Mucosa of stomach (tissue), 1 donor: ENCODE measurements around the gene CCDC86.

Experiments
- H3K27me3 ChIP-seq: one replicate; pipeline ENCODE4 v1.7.0; 2013; ENCODE audit warnings: mild to moderate bottlenecking, low read length; ENCODE audit not compliant: control insufficient read depth, insufficient read depth
- H3K36me3 ChIP-seq: one replicate; pipeline ENCODE4 v1.7.0; 2013; ENCODE audit warnings: low read length; ENCODE audit not compliant: control insufficient read depth, insufficient read depth
- H3K4me1 ChIP-seq: one replicate; pipeline ENCODE4 v1.7.0; 2013; ENCODE audit warnings: mild to moderate bottlenecking, low read length; ENCODE audit not compliant: control insufficient read depth, insufficient read depth
- H3K4me3 ChIP-seq: one replicate; pipeline ENCODE4 v1.7.0; 2013; ENCODE audit warnings: low read length
- H3K9ac ChIP-seq: one replicate; pipeline ENCODE4 v1.7.0; 2013; ENCODE audit warnings: mild to moderate bottlenecking, low read length, moderate library complexity
- H3K9me3 ChIP-seq: one replicate; pipeline ENCODE4 v1.7.0; 2013; ENCODE audit warnings: mild to moderate bottlenecking, low read length, moderate library complexity; ENCODE audit not compliant: control insufficient read depth
- donor health status: Pancreatic carcinoma.

Gene CCDC86

DNA sequence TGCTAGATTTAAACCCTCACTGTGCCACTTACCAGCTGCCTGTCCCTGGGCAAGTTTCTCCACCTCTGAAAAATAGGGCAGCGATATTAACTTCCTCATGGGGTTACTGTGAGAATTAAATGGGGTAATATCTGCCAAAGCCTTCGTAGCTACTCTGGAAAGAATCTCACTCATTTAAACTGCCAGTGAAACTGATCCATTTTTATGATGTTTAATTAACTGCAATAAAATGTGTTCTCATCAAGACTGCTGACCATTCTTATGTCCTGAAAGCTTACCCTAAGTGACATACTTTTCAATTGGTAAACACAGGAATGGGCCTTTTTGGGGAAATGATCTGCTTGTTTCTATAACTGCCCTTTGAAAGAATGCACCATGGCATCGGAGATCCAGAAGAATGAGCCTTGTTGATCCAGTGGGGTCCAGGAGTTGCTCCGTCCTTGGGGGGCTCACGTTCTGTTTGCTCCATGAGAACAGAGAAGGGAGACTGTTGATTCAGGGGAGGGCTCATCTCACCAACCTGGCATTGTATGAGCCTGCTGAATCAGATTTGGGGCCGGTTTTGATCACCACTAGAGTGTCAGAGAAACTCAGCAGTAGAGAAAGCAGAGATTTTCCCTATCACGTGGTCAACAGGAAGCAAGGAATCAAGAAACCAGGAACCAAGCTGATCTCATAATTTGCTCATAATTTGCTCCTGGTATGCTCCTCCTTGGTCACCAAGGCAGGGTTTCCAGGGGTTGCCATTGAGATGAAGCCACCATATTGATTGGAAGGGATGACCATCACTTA, 7.0 kb upstream of the CCDC86 start:
- H3K27me3 ChIP-seq = no peaks in the 10 kb centered on the region
- no peaks in the 10 kb centered on the region for H3K36me3 ChIP-seq
- H3K9ac ChIP-seq = no peak overlapping the region
- no peak overlapping the region for H3K4me3 ChIP-seq
- no peaks in the 10 kb centered on the region for H3K4me1 ChIP-seq
- no peaks in the 10 kb centered on the region for H3K9me3 ChIP-seq

DNA sequence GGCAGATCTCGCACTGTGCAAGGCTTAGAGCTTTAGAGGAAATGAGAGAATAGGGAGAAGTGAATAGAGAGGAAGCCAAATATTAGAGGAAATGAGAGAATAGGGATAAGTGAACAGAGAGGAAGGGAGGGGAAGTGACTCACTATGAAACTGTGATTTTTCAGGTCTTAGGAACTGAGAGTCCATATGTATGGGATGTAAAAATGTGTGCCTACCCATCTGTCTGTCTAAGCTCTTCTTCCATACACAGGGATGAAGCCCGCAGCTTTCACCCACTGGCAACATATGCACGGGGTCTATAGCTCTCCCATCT, 6.4 kb upstream of the CCDC86 start:
- Histone ChIP-seq H3K36me3 (no peaks in the 10 kb centered on the region), H3K9ac (no peak overlapping the region), H3K4me3 (no peak overlapping the region), H3K27me3 (no peaks in the 10 kb centered on the region), H3K4me1 (no peaks in the 10 kb centered on the region), H3K9me3 (no peaks in the 10 kb centered on the region)

DNA sequence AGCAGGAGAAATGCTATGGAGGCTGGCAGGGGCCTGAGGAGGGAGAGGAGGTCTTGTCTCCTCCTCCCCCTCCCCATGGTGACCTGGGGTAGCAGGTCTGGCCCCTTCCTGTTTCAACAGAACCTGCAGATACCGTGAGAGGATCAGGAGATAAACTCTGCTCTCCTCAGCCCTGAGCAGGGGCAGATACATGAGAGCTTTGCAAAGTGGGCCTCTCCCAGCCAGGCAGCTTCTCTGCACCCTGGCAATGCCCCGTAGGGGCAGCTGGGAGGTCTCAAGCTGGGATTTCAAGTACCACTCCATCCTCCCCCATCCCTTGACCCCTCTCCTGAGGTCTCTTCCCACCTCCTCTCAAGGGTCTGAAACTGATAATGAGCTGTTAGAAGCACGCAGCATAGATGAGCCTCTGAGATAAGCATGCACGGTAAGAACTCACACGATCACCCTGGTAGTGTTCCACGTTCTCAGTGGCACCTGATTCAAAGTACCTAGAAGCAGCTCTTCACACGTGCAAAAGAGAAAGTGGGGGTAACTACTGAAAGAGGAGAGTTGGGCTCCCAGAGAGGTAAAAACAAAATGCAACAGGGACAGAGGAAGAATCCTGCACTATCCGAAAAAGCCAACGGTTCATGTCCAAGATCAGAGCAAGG, 4.9 kb upstream of the CCDC86 start:
- no peak overlapping the region for H3K9ac ChIP-seq
- no peak overlapping the region for H3K4me3 ChIP-seq
- peaks cover 7% of the 10 kb centered on the region for H3K4me1 ChIP-seq
- no peaks in the 10 kb centered on the region for H3K36me3 ChIP-seq
- H3K9me3 ChIP-seq = no peaks in the 10 kb centered on the region
- no peaks in the 10 kb centered on the region for H3K27me3 ChIP-seq

DNA sequence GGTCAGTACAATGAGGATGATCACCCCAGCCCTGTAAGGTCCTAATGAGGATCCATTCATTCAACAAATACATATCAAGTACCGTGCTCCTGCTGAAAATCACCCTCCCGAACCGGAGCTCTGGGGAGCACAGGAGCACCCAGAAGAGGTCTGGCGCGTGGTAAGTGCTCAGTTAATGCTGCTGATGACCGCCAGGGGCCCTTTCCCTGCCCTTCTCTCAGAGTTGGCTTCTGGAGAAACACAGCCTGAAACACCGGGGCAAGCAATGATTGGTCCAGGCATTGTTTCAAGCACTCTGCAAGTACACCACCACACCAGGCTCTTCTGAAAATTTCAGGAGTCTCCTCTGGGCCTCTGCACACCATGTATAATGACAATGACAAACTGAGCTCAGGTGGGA, 3.8 kb upstream of the CCDC86 start:
- H3K4me1 ChIP-seq = peaks cover 13% of the 10 kb centered on the region

DNA sequence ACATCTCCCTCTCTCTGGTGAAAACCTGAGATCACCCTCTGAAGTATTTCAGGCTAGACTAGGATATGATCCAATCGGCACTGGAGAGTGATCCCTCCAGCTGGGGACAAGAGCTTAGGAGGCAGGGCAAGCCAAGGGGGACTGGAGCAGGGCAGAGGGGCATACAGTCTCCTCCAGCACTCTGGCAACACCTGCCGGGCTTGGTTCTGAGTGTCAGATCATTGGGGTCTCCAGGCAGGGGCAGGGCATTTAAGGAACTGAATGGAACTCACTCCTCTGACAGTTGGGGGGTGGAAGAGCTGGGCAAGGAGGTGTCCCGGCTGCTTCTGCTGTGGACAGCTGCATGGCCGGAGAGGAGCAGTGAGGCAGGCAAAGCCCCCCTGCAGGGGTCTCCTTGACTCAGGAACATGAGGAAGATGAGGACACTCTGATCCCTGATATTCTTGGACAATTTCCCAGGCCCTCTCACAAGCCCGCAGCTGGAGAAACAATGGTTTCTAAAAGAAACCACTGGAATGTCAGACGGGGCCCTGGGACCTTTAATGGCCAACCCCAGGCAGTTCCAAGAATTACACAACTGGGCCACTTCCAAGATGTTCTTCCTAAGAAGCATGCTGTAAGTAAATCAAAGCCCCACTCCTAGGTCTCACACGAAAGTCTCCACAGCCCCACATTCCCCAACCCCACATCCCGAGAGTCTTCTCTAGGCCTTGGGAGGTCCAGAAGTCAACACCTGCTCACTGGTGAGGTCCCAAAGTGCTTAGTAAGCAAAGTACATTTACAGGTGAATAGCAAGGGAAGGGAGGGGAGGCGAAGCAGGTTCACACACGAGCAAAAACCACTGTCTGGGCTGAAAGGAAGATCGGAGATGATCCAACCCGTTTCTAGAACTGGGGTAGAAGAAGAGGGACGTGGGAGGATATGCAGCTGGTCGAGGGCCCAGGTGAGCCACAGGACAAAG, 1.2 kb upstream of the CCDC86 start:
- Histone ChIP-seq H3K4me3 (peak overlapping the region; percentile 81), H3K9ac (peak overlapping the region; percentile 80), H3K27me3 (no peaks in the 10 kb centered on the region)

More for the DNA sequence above, 3.8 kb upstream of the CCDC86 start:
- no peaks in the 10 kb centered on the region for H3K9me3 ChIP-seq
- no peak overlapping the region for H3K4me3 ChIP-seq
- H3K36me3 ChIP-seq = no peaks in the 10 kb centered on the region
- no peak overlapping the region for H3K9ac ChIP-seq
- no peaks in the 10 kb centered on the region for H3K27me3 ChIP-seq

DNA sequence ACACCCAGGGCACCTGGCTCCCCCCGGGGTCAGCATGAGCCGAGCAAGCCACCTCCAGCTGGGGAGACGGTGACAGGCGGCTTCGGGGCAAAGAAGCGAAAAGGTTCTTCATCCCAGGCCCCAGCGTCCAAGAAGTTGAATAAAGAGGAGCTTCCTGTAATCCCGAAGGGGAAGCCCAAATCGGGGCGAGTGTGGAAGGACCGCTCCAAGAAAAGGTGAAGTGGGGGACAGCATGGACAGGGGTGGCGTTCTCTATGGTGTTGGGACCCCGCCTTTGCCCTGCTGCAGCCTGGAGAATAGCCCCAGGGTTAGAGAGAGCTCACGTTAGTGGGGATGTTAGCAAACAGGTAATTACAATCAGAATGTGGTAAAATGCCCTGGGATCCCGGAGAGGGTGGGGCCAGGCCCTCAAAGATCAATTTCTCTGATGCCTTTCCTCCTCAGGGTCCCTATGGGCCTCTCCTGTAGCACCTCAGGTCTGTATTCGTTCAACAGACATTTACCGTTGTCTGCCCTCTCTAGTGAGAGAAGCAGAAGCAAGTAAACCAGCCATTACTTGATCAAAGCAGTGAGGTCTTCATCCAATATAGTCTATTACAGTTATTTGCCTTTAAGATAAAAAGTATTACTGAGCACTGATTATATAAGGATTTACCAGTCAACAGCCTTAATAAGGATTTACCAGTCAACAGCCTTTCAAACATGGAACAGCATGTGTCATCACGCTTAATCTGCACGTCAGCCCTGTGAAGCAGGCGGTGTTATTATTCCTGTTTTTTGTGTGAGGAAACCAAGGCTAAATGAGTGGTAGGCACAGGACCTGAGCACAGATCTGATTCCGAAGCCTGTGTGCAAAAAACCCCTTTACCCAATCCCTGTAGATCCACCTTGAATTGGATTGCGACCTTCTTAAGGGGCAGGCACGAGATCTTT, 1.0 kb downstream of the CCDC86 start:
- no peaks in the 10 kb centered on the region for H3K36me3 ChIP-seq
- peak overlapping the region; percentile 81 for H3K4me3 ChIP-seq
- H3K4me1 ChIP-seq = peaks cover 32% of the 10 kb centered on the region
- peak overlapping the region; percentile 80 for H3K9ac ChIP-seq
- H3K9me3 ChIP-seq = no peaks in the 10 kb centered on the region
- H3K27me3 ChIP-seq = no peaks in the 10 kb centered on the region

More for the DNA sequence above, 1.2 kb upstream of the CCDC86 start:
- H3K9me3 ChIP-seq = no peaks in the 10 kb centered on the region
- no peaks in the 10 kb centered on the region for H3K36me3 ChIP-seq
- peaks cover 32% of the 10 kb centered on the region for H3K4me1 ChIP-seq

DNA sequence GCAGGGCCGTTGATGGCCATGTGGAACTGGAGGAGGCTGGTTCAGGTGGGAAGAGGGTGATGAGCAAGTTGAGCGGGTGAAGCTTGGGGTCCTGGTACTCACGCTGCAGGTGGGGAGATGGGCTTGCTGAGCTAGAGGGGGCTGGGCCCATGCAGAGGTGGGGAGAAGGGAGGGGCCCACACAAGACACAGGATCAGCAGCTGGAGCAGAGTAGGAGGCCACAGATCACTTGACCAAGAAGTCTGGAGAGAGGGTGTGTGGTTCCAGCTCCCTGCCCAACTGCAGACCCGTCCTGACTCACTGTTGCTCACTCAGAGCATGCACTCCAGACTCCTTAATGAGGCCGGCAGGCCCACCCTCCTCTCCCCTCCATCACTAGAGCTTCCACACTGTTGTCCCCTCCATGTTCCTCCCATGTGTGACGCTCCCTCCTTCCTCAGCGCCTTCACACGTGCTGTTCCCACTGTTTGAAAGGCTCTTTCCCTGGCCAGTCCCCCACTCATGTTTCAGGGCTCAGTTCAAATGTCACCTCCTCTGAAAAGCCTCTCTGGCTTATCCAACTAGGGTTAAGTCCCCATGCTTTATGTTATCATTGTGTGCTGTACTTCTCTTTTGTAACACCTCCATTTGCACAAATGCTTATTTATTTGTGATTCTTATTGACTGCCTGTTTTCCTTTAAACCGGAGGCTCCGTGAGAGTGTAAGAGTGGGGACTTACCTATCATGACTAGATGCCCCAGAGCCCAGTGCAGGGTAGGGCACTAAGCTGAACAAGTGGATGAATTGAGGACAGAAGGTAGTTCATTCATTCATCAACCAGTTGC, 2.3 kb downstream of the CCDC86 start:
- H3K27me3 ChIP-seq = no peaks in the 10 kb centered on the region
- no peak overlapping the region for H3K4me3 ChIP-seq
- H3K9me3 ChIP-seq = no peaks in the 10 kb centered on the region
- H3K4me1 ChIP-seq = peaks cover 32% of the 10 kb centered on the region
- peak overlapping the region; percentile 80 for H3K9ac ChIP-seq
- peaks cover 3% of the 10 kb centered on the region for H3K36me3 ChIP-seq

DNA sequence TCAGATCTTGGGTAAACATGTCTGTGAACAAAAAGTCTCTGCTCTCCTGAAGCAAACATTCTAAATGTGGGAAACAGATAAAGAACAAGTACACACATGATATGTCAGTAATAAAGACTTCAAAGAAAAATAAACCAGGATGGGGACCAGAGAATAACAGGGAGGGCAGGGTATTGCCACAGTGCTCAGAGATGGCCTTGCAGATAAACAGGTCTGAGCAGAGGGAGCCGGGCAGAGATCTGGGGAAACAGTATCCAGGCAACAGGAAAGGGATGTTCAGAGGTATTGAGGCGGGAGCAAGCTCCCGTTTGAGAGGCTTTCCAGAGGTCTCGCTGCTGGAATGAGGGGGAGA, 2.9 kb downstream of the CCDC86 start:
- no peak overlapping the region for H3K4me3 ChIP-seq
- H3K36me3 ChIP-seq = peaks cover 6% of the 10 kb centered on the region
- no peaks in the 10 kb centered on the region for H3K9me3 ChIP-seq
- peaks cover 32% of the 10 kb centered on the region for H3K4me1 ChIP-seq
- H3K27me3 ChIP-seq = no peaks in the 10 kb centered on the region
- H3K9ac ChIP-seq = no peak overlapping the region

DNA sequence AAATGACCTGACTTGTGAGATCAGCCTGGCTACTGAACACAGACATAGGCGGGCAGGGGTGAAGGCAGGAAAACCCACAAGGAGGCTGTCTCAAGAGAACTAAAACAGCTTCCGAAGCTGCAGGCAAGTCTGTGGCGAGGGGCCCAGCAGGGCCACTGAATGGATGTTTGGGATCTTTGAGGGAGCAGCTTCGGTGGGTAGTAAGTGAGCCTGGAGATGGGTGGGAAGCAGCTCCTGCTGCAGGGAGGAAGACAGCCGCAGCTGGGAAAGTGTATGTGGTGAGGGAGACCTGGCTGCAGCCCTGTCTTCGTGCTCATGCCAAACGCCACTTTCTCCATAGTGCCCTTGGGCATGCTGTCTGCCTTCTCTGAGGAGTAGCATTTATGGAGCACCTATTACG, 3.4 kb downstream of the CCDC86 start:
- Histone ChIP-seq H3K36me3 (peaks cover 7% of the 10 kb centered on the region), H3K27me3 (no peaks in the 10 kb centered on the region), H3K4me3 (no peak overlapping the region), H3K9ac (no peak overlapping the region), H3K9me3 (no peaks in the 10 kb centered on the region), H3K4me1 (peaks cover 32% of the 10 kb centered on the region)

DNA sequence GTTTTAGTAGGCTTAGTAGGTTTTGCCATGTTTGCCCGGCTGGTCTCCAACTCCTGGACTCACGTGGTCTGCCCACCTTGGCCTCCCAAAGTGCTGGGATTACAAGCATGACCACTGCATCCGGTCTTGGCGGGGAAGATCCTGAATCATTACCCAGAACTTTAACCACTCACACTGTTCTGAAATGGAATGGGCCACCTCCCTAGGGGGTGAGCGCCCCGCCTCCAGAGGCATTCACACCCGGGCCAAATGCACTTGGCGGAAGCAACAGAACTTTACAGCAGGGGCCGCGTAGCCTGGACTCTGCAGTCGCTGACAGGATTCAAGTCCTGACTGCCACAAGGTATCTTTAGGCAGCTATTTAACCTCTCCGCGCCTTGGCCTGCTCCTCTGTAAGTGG, 5.4 kb downstream of the CCDC86 start:
- peaks cover 11% of the 10 kb centered on the region for H3K36me3 ChIP-seq
- H3K9ac ChIP-seq = no peak overlapping the region
- no peaks in the 10 kb centered on the region for H3K9me3 ChIP-seq
- peaks cover 35% of the 10 kb centered on the region for H3K4me1 ChIP-seq
- no peaks in the 10 kb centered on the region for H3K27me3 ChIP-seq
- H3K4me3 ChIP-seq = no peak overlapping the region

DNA sequence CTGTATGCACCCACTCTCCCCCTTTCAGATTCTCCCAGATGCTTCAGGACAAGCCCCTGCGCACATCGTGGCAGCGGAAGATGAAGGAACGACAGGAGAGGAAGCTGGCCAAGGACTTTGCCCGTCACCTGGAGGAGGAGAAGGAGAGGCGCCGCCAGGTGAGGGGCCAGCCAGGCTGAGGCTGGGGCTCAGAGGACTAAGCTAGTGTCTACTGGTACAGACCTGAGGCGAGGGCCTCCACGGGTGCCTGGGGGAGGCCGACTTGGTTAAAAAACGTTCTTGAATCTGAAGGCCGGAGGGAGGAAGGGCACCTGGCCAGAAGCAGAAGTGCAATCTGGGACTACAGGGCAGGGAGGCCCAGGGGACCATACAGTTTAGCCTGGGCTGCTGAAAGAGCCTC, 6.0 kb downstream of the CCDC86 start:
- peaks cover 33% of the 10 kb centered on the region for H3K4me1 ChIP-seq
- no peaks in the 10 kb centered on the region for H3K9me3 ChIP-seq
- H3K9ac ChIP-seq = no peak overlapping the region
- peaks cover 11% of the 10 kb centered on the region for H3K36me3 ChIP-seq
- H3K27me3 ChIP-seq = no peaks in the 10 kb centered on the region
- H3K4me3 ChIP-seq = no peak overlapping the region
